OCI-LY7 (cell line): ENCODE measurements around the gene CTNNA2. TPM values are rescaled to one million over a fixed set of nuclear protein-coding genes. Genes with fewer than 3 reads are reported as not detected.
A peak's percentile ranks its signal among the peaks of the same experiment; 100 is the strongest.

Experiments used
- BruUV-seq: library from RNA; stranded (reverse); fragments of 400-500 nt; replicated peaks from 2 replicates; lab custom pipeline; 2021; lab: Mats Ljungman, UMichigan
- CTCF ChIA-PET: fragments of 300-600 bp; sonication (Branson Sonifier 250); formaldehyde crosslinking; loops from one replicate; lab custom pipeline; 2022; ENCODE audit warnings: antibody characterized with exemption; ENCODE audit not compliant: unreplicated experiment; lab: Charles Lee
- POLR2A ChIA-PET: fragments of 300-600 bp; sonication (Branson Sonifier 250); formaldehyde crosslinking; loops from one replicate; lab custom pipeline; 2022; ENCODE audit warnings: antibody characterized with exemption; lab: Charles Lee
- DNase-seq: peaks from one replicate; pipeline ENCODE4 v3.0.0-alpha.2; 2015; ENCODE audit warnings: low spot score
- H2AFZ ChIP-seq: fragments of 200-600 bp; sonication (generic), shearing (Covaris generic); 2 replicates; pipeline ENCODE4 v1.6.1; 2014; ENCODE audit warnings: mild to moderate bottlenecking, antibody characterized with exemption, low read length, moderate library complexity
- H3K27ac ChIP-seq: fragments of 200-600 bp; sonication (generic); 2 replicates; pipeline ENCODE4 v1.5.1; 2014; ENCODE audit warnings: mixed run types, low read depth, mild to moderate bottlenecking, moderate library complexity, low read length, inconsistent platforms; ENCODE audit not compliant: poor library complexity, severe bottlenecking
- H3K36me3 ChIP-seq: fragments of 200-600 bp; sonication (generic); 2 replicates; pipeline ENCODE4 v1.6.1; 2014; ENCODE audit warnings: mild to moderate bottlenecking, antibody characterized with exemption, low read length, moderate library complexity, mixed read lengths; ENCODE audit not compliant: insufficient read depth
- H3K4me1 ChIP-seq: fragments of 200-600 bp; sonication (generic); 2 replicates; pipeline ENCODE4 v1.5.1; 2014; ENCODE audit warnings: mild to moderate bottlenecking, low read length; ENCODE audit not compliant: insufficient read depth, poor library complexity, severe bottlenecking
- H3K4me2 ChIP-seq: fragments of 200-600 bp; sonication (generic); 2 replicates; pipeline ENCODE4 v1.6.1; 2014; ENCODE audit warnings: mild to moderate bottlenecking, low read length
- H3K4me3 ChIP-seq: fragments of 200-600 bp; sonication (generic); 2 replicates; pipeline ENCODE4 v1.5.1; 2014; ENCODE audit warnings: mild to moderate bottlenecking, low read depth, low read length; ENCODE audit not compliant: poor library complexity, severe bottlenecking
- H3K79me2 ChIP-seq: fragments of 200-600 bp; sonication (generic); 2 replicates; pipeline ENCODE4 v1.6.1; 2016; ENCODE audit warnings: low read depth, mild to moderate bottlenecking, low read length, moderate library complexity, mixed read lengths; ENCODE audit not compliant: insufficient read depth
- H3K9me2 ChIP-seq: fragments of 200-600 bp; sonication (generic); 2 replicates; pipeline ENCODE4 v1.6.1; 2016; ENCODE audit warnings: mild to moderate bottlenecking, low read length, mixed read lengths; ENCODE audit not compliant: insufficient read depth
- H3K9me3 ChIP-seq: fragments of 200-600 bp; sonication (generic); 2 replicates; pipeline ENCODE4 v1.6.1; 2014; ENCODE audit warnings: mild to moderate bottlenecking, mixed run types, low read length, mixed read lengths
- H4K20me1 ChIP-seq: fragments of 200-600 bp; sonication (generic); 2 replicates; pipeline ENCODE4 v1.6.1; 2014; ENCODE audit warnings: mild to moderate bottlenecking, antibody characterized with exemption, low read length, moderate library complexity, mixed read lengths; ENCODE audit not compliant: insufficient read depth
- EZH2phosphoT487 ChIP-seq: fragments of 200-600 bp; sonication (generic); IDR thresholded peaks from 2 replicates; pipeline ENCODE4 v1.6.1; 2018; ENCODE audit warnings: low read depth, borderline replicate concordance, mild to moderate bottlenecking, mixed run types, antibody characterized with exemption, low read length, moderate library complexity, mixed read lengths
- intact Hi-C: fragments of 100-400 bp; cut with micrococcal nuclease; formaldehyde crosslinking; loops from one replicate; pipeline ENCODE4 v1.10.0; 2022; ENCODE audit not compliant: unreplicated experiment
- total RNA-seq, 2 experiments: library from RNA; depleted of rRNA in 1 of 2; stranded (reverse); fragments of >200 nt in 1 of 2; shearing (Covaris generic) in 1 of 2; gene quantifications; 2 replicates each; pipeline ENCODE4 v1.2.3, GENCODE V29; 2014 to 2022
- TF ChIP-seq, protein P1 (sequence below): fragments of 200-600 bp; sonication (generic); conservative IDR thresholded peaks from 2 replicates; pipeline ENCODE4 v1.5.1; 2014; ENCODE audit warnings: mild to moderate bottlenecking, antibody characterized with exemption, low read length, moderate library complexity, mixed read lengths

The CTNNA2 gene
- total RNA-seq, 2 experiments from 2014 or later, result 0.19 to 2.7 TPM

DNA sequence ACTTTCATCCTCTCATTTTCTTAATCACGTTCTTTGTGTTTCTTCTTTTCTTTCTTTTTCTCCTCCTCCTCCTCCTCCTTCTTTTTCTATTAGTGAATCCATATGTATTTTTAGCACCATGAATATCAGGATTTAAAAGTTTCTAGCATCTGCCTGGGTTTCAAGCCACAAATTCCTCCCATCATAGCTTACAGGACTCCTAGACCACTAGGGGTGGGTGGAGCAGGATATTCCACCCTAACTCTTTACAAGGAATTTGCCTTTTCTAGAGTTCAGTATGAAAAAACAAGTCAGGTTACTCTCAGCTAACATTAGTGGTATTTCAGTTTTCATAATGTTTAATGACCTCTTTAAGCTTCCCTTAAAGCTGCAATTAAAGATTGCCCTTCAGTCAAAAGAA is 810.8 kb downstream of the CTNNA2 start:
- no peaks in the 10 kb centered on the region for H3K9me2 ChIP-seq
- H2AFZ ChIP-seq, result no peak overlapping the region
- no peaks in the 10 kb centered on the region for H3K9me3 ChIP-seq
- H4K20me1 ChIP-seq, result no peaks in the 10 kb centered on the region
- no peaks in the 10 kb centered on the region for H3K79me2 ChIP-seq
- intact Hi-C loops, result loop anchor here (5.0 to 10.0 kb wide), 3 partner anchors 171 to 1064 kb away; no protein-coding TSS in a partner anchor
- H3K4me2 ChIP-seq, result no peak overlapping the region
- ChIA-PET POLR2A (interaction anchor here (0.7 to 1.0 kb wide), 3 partner anchors 16 to 191 kb away, joined by 3 read pairs; no protein-coding TSS in a partner anchor), CTCF (no interaction called here)
- H3K36me3 ChIP-seq, result no peaks in the 10 kb centered on the region
- H3K4me3 ChIP-seq, result no peak overlapping the region
- no TSS peak for BruUV-seq
- no peak for TF ChIP-seq EZH2phosphoT487
- TF ChIP-seq, protein P1, sequence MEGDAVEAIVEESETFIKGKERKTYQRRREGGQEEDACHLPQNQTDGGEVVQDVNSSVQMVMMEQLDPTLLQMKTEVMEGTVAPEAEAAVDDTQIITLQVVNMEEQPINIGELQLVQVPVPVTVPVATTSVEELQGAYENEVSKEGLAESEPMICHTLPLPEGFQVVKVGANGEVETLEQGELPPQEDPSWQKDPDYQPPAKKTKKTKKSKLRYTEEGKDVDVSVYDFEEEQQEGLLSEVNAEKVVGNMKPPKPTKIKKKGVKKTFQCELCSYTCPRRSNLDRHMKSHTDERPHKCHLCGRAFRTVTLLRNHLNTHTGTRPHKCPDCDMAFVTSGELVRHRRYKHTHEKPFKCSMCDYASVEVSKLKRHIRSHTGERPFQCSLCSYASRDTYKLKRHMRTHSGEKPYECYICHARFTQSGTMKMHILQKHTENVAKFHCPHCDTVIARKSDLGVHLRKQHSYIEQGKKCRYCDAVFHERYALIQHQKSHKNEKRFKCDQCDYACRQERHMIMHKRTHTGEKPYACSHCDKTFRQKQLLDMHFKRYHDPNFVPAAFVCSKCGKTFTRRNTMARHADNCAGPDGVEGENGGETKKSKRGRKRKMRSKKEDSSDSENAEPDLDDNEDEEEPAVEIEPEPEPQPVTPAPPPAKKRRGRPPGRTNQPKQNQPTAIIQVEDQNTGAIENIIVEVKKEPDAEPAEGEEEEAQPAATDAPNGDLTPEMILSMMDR, result no peak
- no peak overlapping the region for H3K27ac ChIP-seq
- DNase-seq, result no peak
- no peaks in the 10 kb centered on the region for H3K4me1 ChIP-seq

DNA sequence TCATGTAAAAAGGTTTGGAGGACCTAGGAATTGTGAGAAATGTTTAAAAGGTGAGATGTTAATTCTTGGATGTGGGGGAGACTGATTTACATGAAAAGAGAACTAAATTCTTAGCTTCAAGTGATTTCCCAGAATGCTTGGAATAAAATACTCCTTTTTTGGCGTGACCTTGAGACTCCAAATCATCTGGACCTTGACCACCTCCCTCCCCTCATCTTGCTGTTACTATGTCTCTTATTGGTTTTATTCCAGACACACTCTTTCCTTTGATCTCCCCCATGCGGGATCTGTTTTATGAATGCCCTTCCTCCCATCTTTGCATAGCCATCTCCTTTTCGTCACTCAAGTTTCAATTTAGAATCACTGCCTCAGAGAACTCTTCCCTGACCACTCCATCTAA is 811.7 kb downstream of the CTNNA2 start:
- CTCF ChIA-PET, result no interaction called here
- no peaks in the 10 kb centered on the region for H3K9me2 ChIP-seq
- intact Hi-C loops, result loop anchor here (5.0 to 10.0 kb wide), 3 partner anchors 170 to 1063 kb away; no protein-coding TSS in a partner anchor
- no peak for DNase-seq
- POLR2A ChIA-PET, result no interaction called here
- TF ChIP-seq EZH2phosphoT487, result no peak
- TF ChIP-seq, protein P1, result no peak
- H2AFZ ChIP-seq, result no peak overlapping the region
- H3K36me3 ChIP-seq, result no peaks in the 10 kb centered on the region
- no peaks in the 10 kb centered on the region for H4K20me1 ChIP-seq
- H3K4me1 ChIP-seq, result no peaks in the 10 kb centered on the region
- no peak overlapping the region for H3K4me3 ChIP-seq
- H3K9me3 ChIP-seq, result no peaks in the 10 kb centered on the region
- no peak overlapping the region for H3K27ac ChIP-seq
- BruUV-seq, result no TSS peak
- no peaks in the 10 kb centered on the region for H3K79me2 ChIP-seq
- no peak overlapping the region for H3K4me2 ChIP-seq

DNA sequence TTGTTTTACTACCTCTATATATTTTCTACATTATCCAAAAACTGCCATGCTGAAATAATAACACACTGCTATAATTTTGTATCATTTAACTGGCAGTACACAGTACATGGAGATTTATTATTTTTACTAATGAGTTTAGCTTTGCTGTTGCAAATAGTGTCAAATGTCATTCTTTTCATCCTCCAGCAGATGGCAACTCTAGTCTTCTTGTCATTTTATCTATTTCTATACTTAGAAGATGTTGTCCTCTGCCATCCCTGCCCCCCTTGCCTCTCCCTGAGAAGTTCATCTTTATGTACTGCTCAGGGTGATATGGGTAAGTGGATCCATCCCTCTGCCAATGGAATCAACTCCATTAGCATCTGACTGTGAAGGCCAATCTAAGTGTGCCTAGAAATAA is 813.4 kb downstream of the CTNNA2 start:
- H3K27ac ChIP-seq, result no peak overlapping the region
- POLR2A ChIA-PET, result interaction anchor here (0.6 to 1.4 kb wide), 3 partner anchors 149 to 532 kb away, joined by 3 to 5 read pairs (median 4); no protein-coding TSS in a partner anchor
- H3K36me3 ChIP-seq, result no peaks in the 10 kb centered on the region
- intact Hi-C loops, result loop anchor here (10.0 kb wide), 2 partner anchors 169 to 409 kb away; no protein-coding TSS in a partner anchor
- no peaks in the 10 kb centered on the region for H3K9me2 ChIP-seq
- TF ChIP-seq EZH2phosphoT487, result no peak
- TF ChIP-seq, protein P1, result peak; percentile 71
- no peaks in the 10 kb centered on the region for H4K20me1 ChIP-seq
- DNase-seq, result peak; percentile 40
- no peaks in the 10 kb centered on the region for H3K9me3 ChIP-seq
- no peak overlapping the region for H3K4me2 ChIP-seq
- BruUV-seq, result no TSS peak
- no peak overlapping the region for H3K4me3 ChIP-seq
- no peaks in the 10 kb centered on the region for H3K4me1 ChIP-seq
- H2AFZ ChIP-seq, result no peak overlapping the region
- CTCF ChIA-PET, result no interaction called here
- H3K79me2 ChIP-seq, result no peaks in the 10 kb centered on the region
